Thyroid gland (tissue), 4 donors: ENCODE data around the gene RBP4.

Experiments
- POLR2A ChIP-seq, 2 donors: fragments of 450-650 bp; IDR thresholded peaks; one replicate each; pipeline ENCODE4 v1.6.1; 2017; ENCODE audit warnings: antibody characterized with exemption in 2 of 2, mild to moderate bottlenecking in 2 of 2, moderate library complexity in 1 of 2
- TF ChIP-seq, protein P1 (sequence below), 6 experiments: fragments of 200-600 bp in 3 of 6; fragments of 450-650 bp in 3 of 6; sonication (generic) in 3 of 6; IDR thresholded peaks; one replicate each; pipeline ENCODE4 v1.5.1; 2016 to 2019; ENCODE audit warnings: antibody characterized with exemption in 6 of 6, mild to moderate bottlenecking in 2 of 6, inconsistent platforms in 1 of 6, moderate library complexity in 1 of 6

DNA sequence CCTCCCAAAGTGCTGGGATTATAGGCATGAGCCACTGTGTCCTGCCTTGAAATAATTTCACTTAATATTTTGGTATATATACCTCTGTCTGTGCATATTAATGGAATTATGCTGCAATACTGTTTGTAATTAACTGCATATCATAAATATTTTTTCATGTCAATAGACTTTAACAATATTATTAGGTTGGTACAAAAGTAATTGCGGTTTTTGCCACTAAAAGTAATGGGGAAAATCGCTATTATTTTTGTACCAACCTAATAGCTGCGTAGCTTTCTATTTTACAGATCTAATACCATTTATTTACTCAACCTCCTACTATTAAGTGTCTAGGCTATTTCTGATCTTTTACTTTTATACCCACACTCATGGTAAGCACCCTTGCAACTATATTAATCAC lies 7.4 kb upstream of the RBP4 start:
- TF ChIP-seq, protein P1, sequence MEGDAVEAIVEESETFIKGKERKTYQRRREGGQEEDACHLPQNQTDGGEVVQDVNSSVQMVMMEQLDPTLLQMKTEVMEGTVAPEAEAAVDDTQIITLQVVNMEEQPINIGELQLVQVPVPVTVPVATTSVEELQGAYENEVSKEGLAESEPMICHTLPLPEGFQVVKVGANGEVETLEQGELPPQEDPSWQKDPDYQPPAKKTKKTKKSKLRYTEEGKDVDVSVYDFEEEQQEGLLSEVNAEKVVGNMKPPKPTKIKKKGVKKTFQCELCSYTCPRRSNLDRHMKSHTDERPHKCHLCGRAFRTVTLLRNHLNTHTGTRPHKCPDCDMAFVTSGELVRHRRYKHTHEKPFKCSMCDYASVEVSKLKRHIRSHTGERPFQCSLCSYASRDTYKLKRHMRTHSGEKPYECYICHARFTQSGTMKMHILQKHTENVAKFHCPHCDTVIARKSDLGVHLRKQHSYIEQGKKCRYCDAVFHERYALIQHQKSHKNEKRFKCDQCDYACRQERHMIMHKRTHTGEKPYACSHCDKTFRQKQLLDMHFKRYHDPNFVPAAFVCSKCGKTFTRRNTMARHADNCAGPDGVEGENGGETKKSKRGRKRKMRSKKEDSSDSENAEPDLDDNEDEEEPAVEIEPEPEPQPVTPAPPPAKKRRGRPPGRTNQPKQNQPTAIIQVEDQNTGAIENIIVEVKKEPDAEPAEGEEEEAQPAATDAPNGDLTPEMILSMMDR (IDR thresholded peaks at IDR 0.05) = no peak
- TF ChIP-seq POLR2A (IDR thresholded peaks at IDR 0.05) = no peak
